Right atrium auricular region (tissue), 2 donors: Measurements from ENCODE around the gene TM4SF20. TPM values are rescaled to one million over a fixed set of nuclear protein-coding genes. Genes with fewer than 3 reads are reported as not detected.
"Not testable (repeated sequence)": the region's sequence is repeated elsewhere in the genome, so short reads cannot be mapped to it uniquely, and the experiment has no call there.

ENCODE experiments used
- DNase-seq: peaks from one replicate; pipeline ENCODE4 v3.0.0-alpha.2; 2019; ENCODE audit warnings: low spot score
- H3K27ac ChIP-seq, 2 donors: fragments of 200-600 bp; sonication (generic); 1 replicate in 1 of 2; 2 replicates in 1 of 2; pipeline ENCODE4 v1.5.1; 2016 to 2019
- H3K27me3 ChIP-seq, 2 donors: fragments of 200-600 bp; sonication (generic); one replicate each; pipeline versions ENCODE4 v1.5.1 to v1.6.0; 2017 to 2019
- H3K36me3 ChIP-seq: fragments of 200-600 bp; sonication (generic); one replicate; pipeline ENCODE4 v1.5.1; 2016
- H3K4me1 ChIP-seq, 2 donors: fragments of 200-600 bp; sonication (generic); one replicate each; pipeline versions ENCODE4 v1.5.1 to v1.6.0; 2017 to 2019
- H3K4me3 ChIP-seq, 2 donors: fragments of 200-600 bp; sonication (generic); 1 replicate in 1 of 2; 2 replicates in 1 of 2; pipeline ENCODE4 v1.5.1; 2017 to 2019; ENCODE audit warnings: mild to moderate bottlenecking in 1 of 2, moderate library complexity in 1 of 2
- H3K9me3 ChIP-seq, 2 donors: fragments of 200-600 bp; sonication (generic); one replicate each; pipeline ENCODE4 v1.5.1; 2019
- CTCF ChIP-seq, 2 donors: fragments of 200-600 bp; sonication (generic); IDR thresholded peaks; one replicate each; pipeline ENCODE4 v1.5.1; 2019; ENCODE audit warnings: antibody characterized with exemption in 2 of 2
- total RNA-seq, 2 donors: library from RNA; depleted of rRNA; stranded (reverse); fragments of >200 nt; gene quantifications; one replicate each; pipeline ENCODE4 v1.1.0, GENCODE V29; 2016

TM4SF20 gene
- total RNA-seq, 2 donors from 2014 or later: not detected

- Histone ChIP-seq H3K27ac (no peak overlapping the region), H3K27me3 (no peaks in the 10 kb centered on the region), H3K36me3 (no peaks in the 10 kb centered on the region), H3K4me3 (no peak overlapping the region), H3K9me3 (no peaks in the 10 kb centered on the region), H3K4me1 (no peaks in the 10 kb centered on the region)
- no peak for TF ChIP-seq CTCF (IDR thresholded peaks at IDR 0.05)
- DNase-seq: no peak
These were observed 7.5 kb upstream of the TM4SF20 start for GRCh38 chr2:227386630-227387029.

- no peak for TF ChIP-seq CTCF (IDR thresholded peaks at IDR 0.05)
- DNase-seq: no peak
- H3K9me3 ChIP-seq: no peaks in the 10 kb centered on the region
- no peak overlapping the region for H3K27ac ChIP-seq
- H3K36me3 ChIP-seq: no peaks in the 10 kb centered on the region
- H3K27me3 ChIP-seq: no peaks in the 10 kb centered on the region
- no peak overlapping the region for H3K4me3 ChIP-seq
- no peaks in the 10 kb centered on the region for H3K4me1 ChIP-seq
These were observed 4.6 kb upstream of the TM4SF20 start for GRCh38 chr2:227383686-227384085.

- H3K36me3 ChIP-seq, H3K27ac ChIP-seq, H3K4me3 ChIP-seq, H3K27me3 ChIP-seq, H3K4me1 ChIP-seq, DNase-seq, H3K9me3 ChIP-seq: not testable (repeated sequence)
These were observed 3.2 kb upstream of the TM4SF20 start for GRCh38 chr2:227382241-227382835.

- Histone ChIP-seq H3K27me3 (no peaks in the 10 kb centered on the region), H3K4me3 (no peak overlapping the region)
These were observed 729 bp downstream of the TM4SF20 start for GRCh38 chr2:227378371-227378782.

GRCh38 chr2:227377467-227378351 lies 1.4 kb downstream of the TM4SF20 start:
- no peak for TF ChIP-seq CTCF (IDR thresholded peaks at IDR 0.05)
- no peak for DNase-seq
- Histone ChIP-seq H3K27ac (no peak overlapping the region), H3K4me1 (no peaks in the 10 kb centered on the region), H3K36me3 (no peaks in the 10 kb centered on the region), H3K27me3 (no peaks in the 10 kb centered on the region), H3K9me3 (no peaks in the 10 kb centered on the region), H3K4me3 (no peak overlapping the region)

More at GRCh38 chr2:227378371-227378782, 729 bp downstream of the TM4SF20 start:
- Histone ChIP-seq H3K27ac (no peak overlapping the region), H3K9me3 (no peaks in the 10 kb centered on the region), H3K4me1 (no peaks in the 10 kb centered on the region), H3K36me3 (no peaks in the 10 kb centered on the region)
- no peak for TF ChIP-seq CTCF (IDR thresholded peaks at IDR 0.05)
- DNase-seq: no peak

GRCh38 chr2:227376656-227377396 lies 2.3 kb downstream of the TM4SF20 start:
- no peak for DNase-seq
- H3K36me3 ChIP-seq: no peaks in the 10 kb centered on the region
- no peak for TF ChIP-seq CTCF (IDR thresholded peaks at IDR 0.05)

More at GRCh38 chr2:227376656-227377396, 2.3 kb downstream of the TM4SF20 start:
- H3K27ac ChIP-seq: no peak overlapping the region
- H3K9me3 ChIP-seq: no peaks in the 10 kb centered on the region
- no peaks in the 10 kb centered on the region for H3K27me3 ChIP-seq
- H3K4me1 ChIP-seq: no peaks in the 10 kb centered on the region
- H3K4me3 ChIP-seq: no peak overlapping the region
